Measurements from ENCODE around the gene NGEF. TPM values are rescaled to one million over a fixed set of nuclear protein-coding genes. Genes with fewer than 3 reads are reported as not detected.

Gene NGEF
- total RNA-seq, 6 experiments from 2014 or later = 16.4 to 20.9 (median 20.2) TPM

GRCh38 chr2:232971744-232972143 is 41.3 kb downstream of the NGEF start:
- Histone ChIP-seq H3K4me1 (no peaks in the 10 kb centered on the region), H3K9me3 (no peaks in the 10 kb centered on the region), H3K27me3 (no peaks in the 10 kb centered on the region), H3K36me3 (peaks cover 0 to 11% (median 2%) of the 10 kb centered on the region in 4 donors), H3K27ac (no peak overlapping the region), H3K4me3 (no peak overlapping the region)
- DNase-seq (peak in 1 of 3 donors; percentile 27), ATAC-seq (no peak)
- intact Hi-C loops (cut with DNase I) = no loop called here
- WGBS (ENCODE audit: insufficient coverage, low coverage, low lambda C conversion rate, missing lambda C conversion rate) = 69% methylated on average over 3 of the region's 5 CpGs
- TF ChIP-seq POLR2A (IDR thresholded peaks at IDR 0.05) = no peak
- TF ChIP-seq CTCF (IDR thresholded peaks at IDR 0.05) = no peak

- WGBS (ENCODE audit: insufficient coverage, low coverage, low lambda C conversion rate, missing lambda C conversion rate) = 78% methylated on average over 2 of the region's 2 CpGs
- no peak for TF ChIP-seq CTCF (IDR thresholded peaks at IDR 0.05)
- no peak for TF ChIP-seq POLR2A (IDR thresholded peaks at IDR 0.05)
Observed at GRCh38 chr2:232970051-232970450, 43.0 kb downstream of the NGEF start.

DNA sequence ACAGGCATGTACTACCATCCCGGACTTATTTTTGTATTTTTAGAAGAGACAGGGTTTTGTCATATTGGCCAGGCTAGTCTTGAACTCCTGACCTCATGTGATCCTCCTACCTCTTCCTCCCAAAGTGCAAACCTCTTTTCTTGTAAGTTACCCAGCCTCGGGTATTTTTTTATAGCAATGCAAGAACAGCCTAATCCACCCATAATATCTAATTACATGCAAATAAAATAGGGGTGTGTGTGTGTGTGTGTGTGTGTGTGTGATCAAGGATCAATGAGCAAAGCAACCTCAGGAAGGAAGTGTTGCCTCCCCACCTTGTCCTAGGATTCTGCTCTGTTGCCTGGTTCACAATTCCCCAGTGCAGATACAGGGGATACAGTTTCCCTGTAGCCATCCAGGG is 45.6 kb downstream of the NGEF start:
- ATAC-seq = no peak
- intact Hi-C loops (cut with DNase I) = no loop called here

More at GRCh38 chr2:232970051-232970450, 43.0 kb downstream of the NGEF start:
- H3K27me3 ChIP-seq = no peaks in the 10 kb centered on the region
- DNase-seq = no peak
- H3K36me3 ChIP-seq = peaks cover 0 to 11% (median 2%) of the 10 kb centered on the region in 4 donors
- intact Hi-C loops (cut with DNase I) = no loop called here
- no peak for ATAC-seq
- no peaks in the 10 kb centered on the region for H3K9me3 ChIP-seq
- H3K4me1 ChIP-seq = no peaks in the 10 kb centered on the region
- H3K4me3 ChIP-seq = no peak overlapping the region
- no peak overlapping the region for H3K27ac ChIP-seq

GRCh38 chr2:232966122-232966521 is 46.9 kb downstream of the NGEF start:
- no peak overlapping the region for H3K4me3 ChIP-seq
- no peaks in the 10 kb centered on the region for H3K27me3 ChIP-seq
- H3K4me1 ChIP-seq = no peaks in the 10 kb centered on the region
- H3K27ac ChIP-seq = no peak overlapping the region
- WGBS (ENCODE audit: insufficient coverage, low coverage, low lambda C conversion rate, missing lambda C conversion rate) = 83% methylated on average over 4 of the region's 5 CpGs
- H3K36me3 ChIP-seq = no peaks in the 10 kb centered on the region
- no peak for TF ChIP-seq CTCF (IDR thresholded peaks at IDR 0.05)
- TF ChIP-seq POLR2A (IDR thresholded peaks at IDR 0.05) = no peak
- intact Hi-C loops (cut with DNase I) = no loop called here
- DNase-seq = no peak
- no peaks in the 10 kb centered on the region for H3K9me3 ChIP-seq
- no peak for ATAC-seq

More for the DNA sequence above, 45.6 kb downstream of the NGEF start:
- TF ChIP-seq CTCF (IDR thresholded peaks at IDR 0.05) = no peak
- TF ChIP-seq POLR2A (IDR thresholded peaks at IDR 0.05) = no peak
- Histone ChIP-seq H3K27ac (no peak overlapping the region), H3K36me3 (no peaks in the 10 kb centered on the region), H3K9me3 (no peaks in the 10 kb centered on the region), H3K4me3 (no peak overlapping the region), H3K27me3 (no peaks in the 10 kb centered on the region), H3K4me1 (no peaks in the 10 kb centered on the region)
- no peak for DNase-seq
- 58% methylated on average over 2 of the region's 2 CpGs for WGBS (ENCODE audit: insufficient coverage, low coverage, low lambda C conversion rate, missing lambda C conversion rate)

DNA sequence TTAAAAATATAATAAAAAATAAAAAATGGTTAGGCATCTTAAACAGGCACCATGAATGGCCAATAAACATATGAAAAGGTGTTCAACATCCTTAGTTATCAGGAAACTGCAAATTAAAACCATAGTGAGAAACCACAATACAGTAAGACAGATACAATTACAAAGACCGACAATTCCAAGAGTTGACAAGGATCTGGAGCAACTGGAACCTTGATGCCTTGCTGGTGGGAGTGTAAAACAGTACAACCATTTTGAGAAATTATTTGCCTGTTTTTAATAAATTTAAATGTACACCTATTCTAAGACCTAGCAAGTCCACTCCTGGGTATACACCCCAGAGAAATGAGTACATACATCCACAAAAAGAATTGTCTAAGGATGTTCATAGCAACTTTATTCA is 49.1 kb downstream of the NGEF start:
- TF ChIP-seq POLR2A (IDR thresholded peaks at IDR 0.05) (no peak), CTCF (IDR thresholded peaks at IDR 0.05) (no peak)
- WGBS (ENCODE audit: insufficient coverage, low coverage, low lambda C conversion rate, missing lambda C conversion rate) = 90% methylated on average over 1 of the region's 1 CpG
- no peaks in the 10 kb centered on the region for H3K36me3 ChIP-seq
- no peaks in the 10 kb centered on the region for H3K4me1 ChIP-seq
- H3K27ac ChIP-seq = no peak overlapping the region
- intact Hi-C loops (cut with DNase I) = no loop called here
- DNase-seq = no peak
- H3K27me3 ChIP-seq = no peaks in the 10 kb centered on the region
- no peak for ATAC-seq
- no peaks in the 10 kb centered on the region for H3K9me3 ChIP-seq
- H3K4me3 ChIP-seq = no peak overlapping the region
